Activated CD4-positive, alpha-beta T cell treated with anti-CD3 and anti-CD28 coated beads, Interleukin-10, Interleukin-2, amounts not matched to agents 100 ng/mL and 50 ng/mL, durations not matched to agents 16 hours and 8 hours (primary cell): ENCODE data around the gene NFATC2IP.
"Not testable (repeated sequence)": the region's sequence is repeated elsewhere in the genome, so short reads cannot be mapped to it uniquely, and the experiment has no call there.

Source experiments
- DNase-seq: peaks from one replicate; pipeline ENCODE4 v3.0.0-alpha.2; 2020

The NFATC2IP gene

GRCh38 chr16:28975158-28975599, 24.4 kb downstream of the NFATC2IP start:
- no peak for DNase-seq

- DNase-seq, result no peak
These were observed 27.2 kb downstream of the NFATC2IP start for GRCh38 chr16:28977703-28978662.

- not testable (repeated sequence) for DNase-seq
These were observed 29.6 kb downstream of the NFATC2IP start for GRCh38 chr16:28980330-28980729.

GRCh38 chr16:28980929-28981328, 30.2 kb downstream of the NFATC2IP start:
- no peak for DNase-seq

- peak; percentile 67 for DNase-seq
These were observed 30.8 kb downstream of the NFATC2IP start for GRCh38 chr16:28981517-28981916.

GRCh38 chr16:28982418-28982817, 31.7 kb downstream of the NFATC2IP start:
- DNase-seq, result no peak

- DNase-seq, result no peak
These were observed 32.2 kb downstream of the NFATC2IP start for GRCh38 chr16:28982949-28983348.

- DNase-seq, result no peak
These were observed 32.9 kb downstream of the NFATC2IP start for GRCh38 chr16:28983644-28984043.

- no peak for DNase-seq
These were observed 33.4 kb downstream of the NFATC2IP start for GRCh38 chr16:28984091-28984490.

- DNase-seq, result peak; percentile 88
These were observed 33.9 kb downstream of the NFATC2IP start, which contains the start of gene LAT for GRCh38 chr16:28984619-28985135. Gene LAT, plus strand, starts transcription at chr16:28985052. Its CDS starts 366 bp downstream, at chr16:28985418.

GRCh38 chr16:28985211-28986041, 34.7 kb downstream of the NFATC2IP start:
- DNase-seq, result peak; percentile 27

GRCh38 chr16:28986046-28986445, 35.3 kb downstream of the NFATC2IP start:
- no peak for DNase-seq

GRCh38 chr16:28986492-28986891, 35.8 kb downstream of the NFATC2IP start:
- peak; percentile 41 for DNase-seq

- no peak for DNase-seq
These were observed 36.6 kb downstream of the NFATC2IP start for GRCh38 chr16:28987170-28987853.

GRCh38 chr16:28989363-28989762, 38.6 kb downstream of the NFATC2IP start:
- no peak for DNase-seq

GRCh38 chr16:28990375-28991040, 39.8 kb downstream of the NFATC2IP start:
- DNase-seq, result peak; percentile 91

GRCh38 chr16:28991687-28992086, 41.0 kb downstream of the NFATC2IP start:
- DNase-seq, result no peak

- no peak for DNase-seq
These were observed 41.8 kb downstream of the NFATC2IP start for GRCh38 chr16:28992496-28992895.

GRCh38 chr16:28998837-28999236, 48.1 kb downstream of the NFATC2IP start:
- no peak for DNase-seq

GRCh38 chr16:28999577-28999976, 48.8 kb downstream of the NFATC2IP start:
- no peak for DNase-seq

GRCh38 chr16:29000019-29000418, 49.3 kb downstream of the NFATC2IP start:
- DNase-seq, result no peak
